Measurements from ENCODE around the gene EXOSC6.
"Not testable (repeated sequence)": the region's sequence is repeated elsewhere in the genome, so short reads cannot be mapped to it uniquely, and the experiment has no call there.

Gene EXOSC6

DNA sequence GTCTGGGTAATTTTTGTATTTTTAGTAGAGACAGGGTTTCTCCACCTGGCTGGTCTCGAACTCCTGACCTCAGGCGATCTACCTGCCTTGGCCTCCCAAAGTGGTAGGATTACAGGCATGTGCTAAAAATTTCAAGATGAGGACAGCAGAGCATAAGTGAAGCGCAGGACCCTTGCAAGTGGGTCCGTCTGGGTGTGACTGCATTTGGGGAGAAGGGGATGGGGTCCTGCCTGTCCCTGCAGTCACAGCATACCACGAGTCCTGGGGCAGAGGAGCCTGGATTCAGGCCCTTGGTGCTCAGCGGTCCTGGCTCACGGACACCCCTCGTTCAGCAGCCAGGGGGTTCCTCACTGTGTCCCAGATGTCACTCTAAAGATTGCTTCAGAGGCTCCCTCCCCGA is 53.5 kb downstream of the EXOSC6 start:
- not testable (repeated sequence) for DNase-seq

DNA sequence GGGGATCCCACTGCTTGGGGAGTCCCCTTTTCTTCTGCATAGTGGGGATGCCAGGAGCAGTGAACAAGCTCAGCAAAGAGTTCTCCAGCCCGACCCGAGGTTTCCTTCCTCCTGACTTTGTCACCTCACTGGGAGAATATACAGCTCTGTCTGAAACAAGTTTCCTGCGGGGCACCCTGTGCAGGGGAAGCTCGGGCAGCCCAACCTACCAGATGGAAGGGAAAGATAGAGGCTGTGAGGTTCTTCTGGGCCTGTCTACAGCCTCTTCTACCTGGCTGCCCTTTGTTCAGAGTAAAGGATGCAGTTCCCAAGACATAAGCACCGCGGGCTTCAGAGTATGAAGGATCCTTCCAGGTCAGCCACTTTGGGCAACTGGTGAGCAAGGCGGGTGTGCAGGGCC is 54.1 kb downstream of the EXOSC6 start:
- DNase-seq: not testable (repeated sequence)
